Cardiac muscle cell (in vitro differentiated cells and primary cell): Measurements from ENCODE around the gene ABCG1. TPM values are rescaled to one million over a fixed set of nuclear protein-coding genes. Genes with fewer than 3 reads are reported as not detected.

Experiments used
- DNase-seq, 2 donors: peaks; one replicate each; pipeline versions ENCODE4 v3.0.0 to v3.0.0-alpha.2; 2010 to 2017; ENCODE audit warnings: low read depth in 1 of 2, low spot score in 1 of 2
- H3K27ac ChIP-seq: fragments of 200-600 bp; sonication (generic); 2 replicates; pipeline ENCODE4 v1.5.1; 2016
- H3K27me3 ChIP-seq: fragments of 200-600 bp; sonication (generic); 2 replicates; pipeline ENCODE4 v1.6.0; 2016; ENCODE audit warnings: control low read depth
- H3K36me3 ChIP-seq: fragments of 200-600 bp; sonication (generic); 2 replicates; pipeline ENCODE4 v1.5.1; 2016; ENCODE audit warnings: control low read depth
- H3K4me1 ChIP-seq: fragments of 200-600 bp; sonication (generic); 2 replicates; pipeline ENCODE4 v1.8.1; 2017; ENCODE audit warnings: low read depth, mild to moderate bottlenecking, mixed run types
- H3K4me3 ChIP-seq: fragments of 200-600 bp; sonication (generic); 2 replicates; pipeline ENCODE4 v1.5.1; 2016; ENCODE audit warnings: mild to moderate bottlenecking
- H3K9me3 ChIP-seq: fragments of 200-600 bp; sonication (generic); 2 replicates; pipeline ENCODE4 v1.5.1; 2017; ENCODE audit warnings: low read depth, mild to moderate bottlenecking, control low read depth
- polyA plus RNA-seq: library from polyadenylated mRNA; unstranded; fragments of >200 nt; fragmentation: Nextera tagmentation; extraction: Ambion mirVana; gene quantifications from 2 replicates; pipeline ENCODE4 v1.2.1, GENCODE V29; 2016
- total RNA-seq: library from RNA; depleted of rRNA; stranded (reverse); fragments of >200 nt; gene quantifications from 2 replicates; pipeline ENCODE4 v1.2.3, GENCODE V29; 2016
- TF ChIP-seq, protein P1 (sequence below): IDR thresholded peaks from 2 replicates; pipeline ENCODE4 v1.5.1; 2012; ENCODE audit warnings: low read depth, mild to moderate bottlenecking, low read length

ABCG1 gene
- total and polyA plus RNA-seq, 2 experiments from 2014 or later, result 4.0 to 4.9 TPM

DNA sequence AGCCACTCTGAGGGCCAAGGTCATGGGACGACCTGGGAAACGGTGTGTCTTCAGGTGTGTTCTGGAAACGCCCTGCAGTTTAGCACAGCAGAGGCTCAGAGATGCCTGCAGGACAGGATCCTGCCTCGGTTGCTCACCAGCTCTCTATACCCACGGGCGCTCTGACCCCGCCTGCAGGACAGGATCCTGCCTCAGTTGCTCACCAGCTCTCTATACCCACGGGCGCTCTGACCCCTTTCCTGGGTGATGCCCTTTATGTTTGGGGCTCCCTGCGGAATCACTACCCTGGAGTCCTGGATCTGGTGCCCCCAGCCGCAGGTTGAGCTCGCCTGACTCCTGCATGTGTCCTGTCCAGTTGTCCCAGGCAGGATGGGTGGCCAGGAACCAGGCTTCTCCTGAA lies 63.8 kb downstream of the ABCG1 start:
- no peaks in the 10 kb centered on the region for H3K27me3 ChIP-seq
- H3K9me3 ChIP-seq, result no peaks in the 10 kb centered on the region
- H3K4me1 ChIP-seq, result no peaks in the 10 kb centered on the region
- no peak for DNase-seq
- TF ChIP-seq, protein P1, sequence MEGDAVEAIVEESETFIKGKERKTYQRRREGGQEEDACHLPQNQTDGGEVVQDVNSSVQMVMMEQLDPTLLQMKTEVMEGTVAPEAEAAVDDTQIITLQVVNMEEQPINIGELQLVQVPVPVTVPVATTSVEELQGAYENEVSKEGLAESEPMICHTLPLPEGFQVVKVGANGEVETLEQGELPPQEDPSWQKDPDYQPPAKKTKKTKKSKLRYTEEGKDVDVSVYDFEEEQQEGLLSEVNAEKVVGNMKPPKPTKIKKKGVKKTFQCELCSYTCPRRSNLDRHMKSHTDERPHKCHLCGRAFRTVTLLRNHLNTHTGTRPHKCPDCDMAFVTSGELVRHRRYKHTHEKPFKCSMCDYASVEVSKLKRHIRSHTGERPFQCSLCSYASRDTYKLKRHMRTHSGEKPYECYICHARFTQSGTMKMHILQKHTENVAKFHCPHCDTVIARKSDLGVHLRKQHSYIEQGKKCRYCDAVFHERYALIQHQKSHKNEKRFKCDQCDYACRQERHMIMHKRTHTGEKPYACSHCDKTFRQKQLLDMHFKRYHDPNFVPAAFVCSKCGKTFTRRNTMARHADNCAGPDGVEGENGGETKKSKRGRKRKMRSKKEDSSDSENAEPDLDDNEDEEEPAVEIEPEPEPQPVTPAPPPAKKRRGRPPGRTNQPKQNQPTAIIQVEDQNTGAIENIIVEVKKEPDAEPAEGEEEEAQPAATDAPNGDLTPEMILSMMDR, result no peak
- H3K36me3 ChIP-seq, result no peaks in the 10 kb centered on the region
- no peak overlapping the region for H3K27ac ChIP-seq
- no peak overlapping the region for H3K4me3 ChIP-seq

DNA sequence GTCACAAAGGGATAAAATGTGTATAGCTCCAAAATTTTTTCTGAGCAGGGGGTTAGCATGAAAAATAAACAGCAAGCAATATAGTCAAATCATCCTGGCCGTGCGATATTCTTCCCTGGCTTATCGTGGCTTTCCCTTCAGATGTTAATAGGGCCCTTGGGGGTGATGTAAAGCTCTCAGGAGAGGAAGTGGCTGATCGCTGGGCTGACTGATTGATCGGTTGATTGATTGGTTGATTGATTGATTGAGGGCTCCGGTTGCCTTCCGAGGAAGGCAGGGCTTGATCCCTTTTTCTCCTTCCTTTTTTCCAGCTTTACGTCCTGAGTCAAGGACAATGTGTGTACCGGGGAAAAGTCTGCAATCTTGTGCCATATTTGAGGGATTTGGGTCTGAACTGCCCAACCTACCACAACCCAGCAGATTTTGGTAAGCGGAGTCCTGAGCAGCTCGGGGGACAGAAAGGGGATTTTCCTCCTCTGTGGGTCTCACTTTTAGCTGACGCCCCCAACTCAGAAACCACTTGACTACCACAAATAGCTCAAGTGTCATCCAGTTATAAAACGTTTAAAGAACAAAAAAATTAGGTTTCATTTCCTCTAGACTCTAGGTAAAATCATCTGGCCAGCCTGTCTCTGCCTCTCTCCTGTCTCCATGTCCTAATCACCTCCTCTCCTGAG lies 66.8 kb downstream of the ABCG1 start:
- Histone ChIP-seq H3K36me3 (no peaks in the 10 kb centered on the region), H3K9me3 (no peaks in the 10 kb centered on the region), H3K4me1 (no peaks in the 10 kb centered on the region), H3K27me3 (no peaks in the 10 kb centered on the region), H3K4me3 (no peak overlapping the region), H3K27ac (no peak overlapping the region)
- DNase-seq, result no peak
- TF ChIP-seq, protein P1, result no peak

DNA sequence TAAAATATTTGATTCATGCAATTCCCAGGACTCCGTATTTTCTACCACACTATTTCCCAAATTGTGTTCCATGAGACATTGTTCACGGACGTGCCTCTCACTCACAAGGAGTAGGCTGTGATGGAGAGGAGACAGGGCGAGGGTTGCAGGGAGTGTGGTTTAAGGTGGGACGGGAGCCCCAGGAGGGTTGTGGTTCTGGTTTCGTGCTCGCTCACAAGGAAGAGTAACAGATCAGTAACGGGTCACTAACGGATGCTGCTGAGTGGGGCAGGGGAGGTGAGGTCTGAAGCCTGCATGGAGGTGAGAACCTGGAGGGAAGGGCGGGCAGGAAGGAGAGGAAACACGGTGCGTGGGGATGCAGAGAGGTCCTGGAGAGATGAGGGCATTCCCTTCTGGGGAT lies 67.5 kb downstream of the ABCG1 start:
- DNase-seq, result no peak
- Histone ChIP-seq H3K4me3 (no peak overlapping the region), H3K9me3 (no peaks in the 10 kb centered on the region), H3K4me1 (no peaks in the 10 kb centered on the region), H3K36me3 (no peaks in the 10 kb centered on the region), H3K27ac (no peak overlapping the region), H3K27me3 (no peaks in the 10 kb centered on the region)
- TF ChIP-seq, protein P1, result no peak

DNA sequence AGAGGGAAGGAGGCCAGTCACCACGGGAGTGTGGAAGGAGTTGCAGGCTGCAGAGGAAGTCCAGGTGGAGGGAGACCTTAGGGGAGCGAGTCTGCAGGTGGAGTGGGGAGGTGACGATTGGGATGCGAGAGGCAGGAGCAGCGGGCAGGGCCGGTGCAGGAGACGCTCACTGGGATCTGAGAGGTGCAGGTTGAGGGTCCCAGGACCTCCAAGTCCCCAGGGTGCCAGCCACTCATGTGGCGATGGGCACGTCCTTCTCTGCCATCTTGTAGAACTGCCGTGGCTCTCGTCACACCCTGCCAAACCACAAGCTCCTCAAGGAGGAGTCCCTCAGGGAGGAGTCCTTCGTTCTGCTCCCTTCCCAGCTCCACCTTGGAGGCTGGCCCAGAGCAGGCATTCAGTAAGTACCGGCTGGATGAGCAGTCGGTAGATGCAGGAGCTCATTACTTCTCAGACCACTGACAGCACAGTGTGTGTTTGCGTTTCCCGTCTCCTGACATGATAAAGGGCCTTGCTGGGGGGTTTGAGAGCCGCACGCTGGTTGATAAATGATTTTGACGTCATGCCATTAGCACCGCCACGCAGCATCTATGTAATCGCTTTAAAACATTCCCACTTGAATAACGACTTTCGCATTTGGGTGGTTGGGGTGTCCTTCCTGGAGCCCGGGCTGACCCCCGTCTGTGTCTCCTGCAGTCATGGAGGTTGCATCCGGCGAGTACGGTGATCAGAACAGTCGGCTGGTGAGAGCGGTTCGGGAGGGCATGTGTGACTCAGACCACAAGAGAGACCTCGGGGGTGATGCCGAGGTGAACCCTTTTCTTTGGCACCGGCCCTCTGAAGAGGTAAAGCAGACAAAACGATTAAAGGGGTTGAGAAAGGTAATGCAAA lies 68.5 kb downstream of the ABCG1 start:
- H3K27ac ChIP-seq, result no peak overlapping the region
- no peaks in the 10 kb centered on the region for H3K27me3 ChIP-seq
- H3K4me1 ChIP-seq, result no peaks in the 10 kb centered on the region
- no peak overlapping the region for H3K4me3 ChIP-seq
- H3K36me3 ChIP-seq, result no peaks in the 10 kb centered on the region
- no peak for DNase-seq
- TF ChIP-seq, protein P1, result no peak
- no peaks in the 10 kb centered on the region for H3K9me3 ChIP-seq

DNA sequence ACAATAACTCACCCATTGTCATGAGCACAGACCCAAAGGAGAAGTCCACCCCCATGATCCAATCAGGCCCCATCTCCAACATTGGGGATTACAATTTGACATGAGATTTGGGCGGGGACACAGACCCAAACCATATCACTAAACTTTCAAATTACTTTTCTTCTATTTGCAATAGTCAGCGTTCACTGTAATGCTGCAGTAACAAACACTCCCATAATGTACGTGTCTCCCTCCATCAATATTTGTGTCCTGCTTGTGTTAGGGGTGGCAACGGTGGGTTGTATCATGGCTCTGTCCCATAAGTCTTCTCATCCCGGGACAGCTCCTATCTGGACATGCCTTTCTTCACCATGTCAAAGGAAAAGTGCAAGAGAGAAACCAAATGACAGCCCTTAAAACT lies 70.0 kb downstream of the ABCG1 start:
- no peak overlapping the region for H3K4me3 ChIP-seq
- H3K27me3 ChIP-seq, result no peaks in the 10 kb centered on the region
- H3K4me1 ChIP-seq, result no peaks in the 10 kb centered on the region
- no peaks in the 10 kb centered on the region for H3K9me3 ChIP-seq
- no peak for DNase-seq
- TF ChIP-seq, protein P1, result no peak
- H3K27ac ChIP-seq, result no peak overlapping the region
- no peaks in the 10 kb centered on the region for H3K36me3 ChIP-seq
